Neural cell (in vitro differentiated cells): ENCODE results near the gene TUB. TPM values are rescaled to one million over a fixed set of nuclear protein-coding genes. Genes with fewer than 3 reads are reported as not detected.

ENCODE experiments used
- H2AFZ ChIP-seq: fragments of 200-600, 300-800 bp; sonication (generic), shearing (Covaris generic); 2 replicates; pipeline ENCODE4 v1.6.0; 2014; ENCODE audit warnings: low read depth, mild to moderate bottlenecking, antibody characterized with exemption, low read length, moderate library complexity
- H3F3A ChIP-seq: fragments of 200-600 bp; shearing (Covaris generic); 2 replicates; pipeline ENCODE4 v1.6.1; 2016; ENCODE audit warnings: mild to moderate bottlenecking, moderate library complexity, mixed read lengths, antibody characterized with exemption, low read length; ENCODE audit not compliant: insufficient read depth, poor library complexity, severe bottlenecking
- H3K27ac ChIP-seq: fragments of 200-600, 300-800 bp; sonication (generic), shearing (Covaris generic); 2 replicates; pipeline ENCODE4 v1.5.1; 2014; ENCODE audit warnings: mild to moderate bottlenecking, low read length, moderate library complexity
- H3K27me3 ChIP-seq: fragments of 300-800, 200-600 bp; sonication (generic), shearing (Covaris generic); 2 replicates; pipeline ENCODE4 v1.6.0; 2014; ENCODE audit warnings: mild to moderate bottlenecking, low read depth, low read length, moderate library complexity; ENCODE audit not compliant: insufficient read depth
- H3K36me3 ChIP-seq: fragments of 300-800, 200-600 bp; sonication (generic), shearing (Covaris generic); 2 replicates; pipeline ENCODE4 v1.5.1; 2014; ENCODE audit warnings: mild to moderate bottlenecking, antibody characterized with exemption, low read length, moderate library complexity; ENCODE audit not compliant: insufficient read depth
- H3K4me2 ChIP-seq: fragments of 300-800, 200-600 bp; sonication (generic), shearing (Covaris generic); 2 replicates; pipeline ENCODE4 v1.6.0; 2014; ENCODE audit warnings: mild to moderate bottlenecking, low read length
- H3K4me3 ChIP-seq: fragments of 300-800, 200-600 bp; sonication (generic), shearing (Covaris generic); 2 replicates; pipeline ENCODE4 v1.5.1; 2014; ENCODE audit warnings: mild to moderate bottlenecking, low read length, moderate library complexity
- H3K79me2 ChIP-seq: fragments of 200-600 bp; shearing (Covaris generic); replicated peaks from 2 replicates; pipeline ENCODE4 v1.6.0; 2014; ENCODE audit warnings: mild to moderate bottlenecking, low read length, moderate library complexity; ENCODE audit not compliant: insufficient read depth
- H3K9ac ChIP-seq: fragments of 300-800, 200-600 bp; sonication (generic), shearing (Covaris generic); 2 replicates; pipeline ENCODE4 v1.6.1; 2016; ENCODE audit warnings: mild to moderate bottlenecking, low read length, mixed read lengths
- H3K9me2 ChIP-seq: fragments of 200-600 bp; shearing (Covaris generic); 2 replicates; pipeline ENCODE4 v1.6.1; 2016; ENCODE audit warnings: mild to moderate bottlenecking, low read length, mixed read lengths; ENCODE audit not compliant: insufficient read depth
- H3K9me3 ChIP-seq: fragments of 200-600, 300-800 bp; sonication (generic), shearing (Covaris generic); 2 replicates; pipeline ENCODE4 v1.6.1; 2016; ENCODE audit warnings: mild to moderate bottlenecking, mixed run types, low read length, moderate library complexity, mixed read lengths
- H4K20me1 ChIP-seq: fragments of 200-600 bp; shearing (Covaris generic); 2 replicates; pipeline ENCODE4 v1.6.1; 2016; ENCODE audit warnings: mild to moderate bottlenecking, mixed run types; ENCODE audit not compliant: insufficient read depth
- CTCF ChIP-seq: fragments of 450-650 bp; IDR thresholded peaks from 2 replicates; pipeline ENCODE4 v1.5.1; 2014; ENCODE audit warnings: antibody characterized with exemption, mild to moderate bottlenecking, moderate library complexity; ENCODE audit not compliant: poor library complexity, severe bottlenecking
- EP300 ChIP-seq: fragments of 450-650 bp; conservative IDR thresholded peaks from 2 replicates; pipeline ENCODE4 v1.6.1; 2014; ENCODE audit warnings: antibody characterized with exemption, mild to moderate bottlenecking, moderate library complexity; ENCODE audit not compliant: poor library complexity, severe bottlenecking
- EZH2 ChIP-seq: fragments of 200-600, 300-800 bp; shearing (Covaris generic), sonication (generic); IDR thresholded peaks from 2 replicates; pipeline ENCODE4 v1.6.1; 2014; ENCODE audit warnings: antibody characterized with exemption, low read length, borderline replicate concordance, mild to moderate bottlenecking; ENCODE audit not compliant: insufficient read depth, poor library complexity, severe bottlenecking
- MXI1 ChIP-seq: fragments of 450-650 bp; conservative IDR thresholded peaks from 2 replicates; pipeline ENCODE4 v1.6.1; 2014; ENCODE audit warnings: antibody characterized with exemption, mild to moderate bottlenecking; ENCODE audit not compliant: poor library complexity, severe bottlenecking
- POLR2AphosphoS5 ChIP-seq: IDR thresholded peaks from 2 replicates; pipeline ENCODE4 v1.6.1; 2012
- RAD21 ChIP-seq: fragments of 450-650 bp; conservative IDR thresholded peaks from 2 replicates; pipeline ENCODE4 v1.6.1; 2014; ENCODE audit warnings: antibody characterized with exemption, mild to moderate bottlenecking, moderate library complexity
- REST ChIP-seq: IDR thresholded peaks from 2 replicates; pipeline ENCODE4 v1.6.1; 2012; ENCODE audit warnings: borderline replicate concordance
- SMC3 ChIP-seq: fragments of 450-650 bp; conservative IDR thresholded peaks from 2 replicates; pipeline ENCODE4 v1.6.1; 2014; ENCODE audit warnings: antibody characterized with exemption, mild to moderate bottlenecking, moderate library complexity; ENCODE audit not compliant: poor library complexity
- TAF1 ChIP-seq: IDR thresholded peaks from 2 replicates; pipeline ENCODE4 v1.6.1; 2012; ENCODE audit warnings: low read depth
- polyA plus RNA-seq: library from polyadenylated mRNA; depleted of rRNA; stranded (reverse); fragments of >200 nt; gene quantifications from 2 replicates; pipeline ENCODE4 v1.2.3, GENCODE V29; 2014

The TUB gene
- polyA plus RNA-seq, 1 donor from 2014 or later, result 125 TPM

- TF ChIP-seq SMC3 (no peak), RAD21 (no peak), EP300 (no peak), REST (no peak), TAF1 (no peak), POLR2AphosphoS5 (no peak), CTCF (no peak), EZH2 (no peak), MXI1 (no peak)
- H3K4me3 ChIP-seq, result no peak overlapping the region
- no peaks in the 10 kb centered on the region for H3K79me2 ChIP-seq
- H4K20me1 ChIP-seq, result no peaks in the 10 kb centered on the region
- H3K9me3 ChIP-seq, result no peaks in the 10 kb centered on the region
- H3F3A ChIP-seq, result no peaks in the 10 kb centered on the region
- no peaks in the 10 kb centered on the region for H3K27me3 ChIP-seq
- no peak overlapping the region for H2AFZ ChIP-seq
- no peaks in the 10 kb centered on the region for H3K9me2 ChIP-seq
- no peak overlapping the region for H3K27ac ChIP-seq
- no peak overlapping the region for H3K9ac ChIP-seq
- H3K4me2 ChIP-seq, result no peak overlapping the region
- no peaks in the 10 kb centered on the region for H3K36me3 ChIP-seq
These were observed 22.0 kb upstream of the TUB start for GRCh38 chr11:8059030-8059429.

GRCh38 chr11:8059571-8060011 is 21.4 kb upstream of the TUB start:
- no peak overlapping the region for H3K4me2 ChIP-seq
- no peaks in the 10 kb centered on the region for H4K20me1 ChIP-seq
- no peak overlapping the region for H3K27ac ChIP-seq
- no peaks in the 10 kb centered on the region for H3F3A ChIP-seq
- H3K27me3 ChIP-seq, result no peaks in the 10 kb centered on the region
- no peaks in the 10 kb centered on the region for H3K36me3 ChIP-seq
- H2AFZ ChIP-seq, result no peak overlapping the region
- TF ChIP-seq EZH2, result no peak
- no peak for TF ChIP-seq MXI1
- no peak for TF ChIP-seq CTCF
- no peak for TF ChIP-seq TAF1
- no peak for TF ChIP-seq REST
- no peak for TF ChIP-seq POLR2AphosphoS5
- TF ChIP-seq RAD21, result no peak
- no peak for TF ChIP-seq EP300
- TF ChIP-seq SMC3, result no peak
- no peaks in the 10 kb centered on the region for H3K9me3 ChIP-seq
- H3K79me2 ChIP-seq, result no peaks in the 10 kb centered on the region
- H3K9me2 ChIP-seq, result no peaks in the 10 kb centered on the region
- H3K9ac ChIP-seq, result no peak overlapping the region
- no peak overlapping the region for H3K4me3 ChIP-seq
